OCI-LY1 (cell line): ENCODE results near the gene FBXL17.

Experiments
- CTCF ChIP-seq: fragments of 200-600 bp; sonication (generic), shearing (Covaris generic); IDR thresholded peaks from 2 replicates; pipeline ENCODE4 v1.5.1; 2017; ENCODE audit warnings: mild to moderate bottlenecking, antibody characterized with exemption, low read length, moderate library complexity, mixed read lengths
- EZH2 ChIP-seq: fragments of 200-600 bp; sonication (generic), shearing (Covaris generic); IDR thresholded peaks from 2 replicates; pipeline ENCODE4 v1.8.0; 2017; ENCODE audit warnings: borderline replicate concordance, mixed run types, mild to moderate bottlenecking, antibody characterized with exemption, low read length, moderate library complexity, mixed read lengths

- TF ChIP-seq CTCF (no peak), EZH2 (no peak)
These were observed 406.3 kb downstream of the FBXL17 start for GRCh38 chr5:107975568-107975967.
